Activated T-helper 1 cell treated with anti-CD3 and anti-CD28 coated beads, Interleukin-12 subunit alpha, Interleukin-12 subunit beta, Interleukin-2, Interleukin-4 antibody, amounts not matched to agents 30 ng/mL and 10 ng/mL and 1 ng/mL, durations not matched to agents 14 hours and 24 hours and 36 hours (primary cell): ENCODE measurements around the gene PDE3A. TPM values are rescaled to one million over a fixed set of nuclear protein-coding genes. Genes with fewer than 3 reads are reported as not detected.

Experiments used
- DNase-seq: peaks from one replicate; pipeline ENCODE4 v3.0.0; 2021; ENCODE audit warnings: low spot score
- H3K27ac Mint-ChIP-seq: one replicate; pipeline ENCODE4 v1.8.0; 2021; ENCODE audit warnings: mild to moderate bottlenecking, mixed read lengths
- H3K27me3 Mint-ChIP-seq: one replicate; pipeline ENCODE4 v1.8.0; 2022; ENCODE audit warnings: mild to moderate bottlenecking, moderate library complexity, mixed read lengths; ENCODE audit not compliant: insufficient read depth
- H3K36me3 Mint-ChIP-seq: one replicate; pipeline ENCODE4 v1.8.0; 2021; ENCODE audit warnings: low read depth, mixed read lengths
- H3K4me1 Mint-ChIP-seq: one replicate; pipeline ENCODE4 v1.8.0; 2021; ENCODE audit warnings: low read depth, mixed read lengths
- H3K4me3 Mint-ChIP-seq: one replicate; pipeline ENCODE4 v1.8.0; 2021; ENCODE audit warnings: mild to moderate bottlenecking, moderate library complexity, mixed read lengths
- H3K9me3 Mint-ChIP-seq: one replicate; pipeline ENCODE4 v1.8.0; 2021; ENCODE audit warnings: mixed read lengths
- intact Hi-C: fragments of 100-400 bp; cut with micrococcal nuclease; formaldehyde crosslinking; loops from one replicate; pipeline ENCODE4 v1.15.1; 2024
- total RNA-seq: library from RNA; stranded (reverse); gene quantifications from 2 replicates; pipeline ENCODE4 v1.2.3, GENCODE V29; 2022

The PDE3A gene
- total RNA-seq, 1 donor from 2014 or later = not detected

GRCh38 chr12:20415028-20415427 lies 46.7 kb downstream of the PDE3A start:
- Mint-ChIP-seq H3K4me1 (no peaks in the 10 kb centered on the region), H3K36me3 (no peaks in the 10 kb centered on the region), H3K9me3 (no peaks in the 10 kb centered on the region), H3K27ac (no peak overlapping the region), H3K4me3 (no peak overlapping the region), H3K27me3 (peaks cover 2% of the 10 kb centered on the region)
- intact Hi-C loops = no loop called here
- DNase-seq = no peak

- no peaks in the 10 kb centered on the region for H3K36me3 Mint-ChIP-seq
- no peaks in the 10 kb centered on the region for H3K9me3 Mint-ChIP-seq
- intact Hi-C loops = no loop called here
- H3K27me3 Mint-ChIP-seq = peaks cover 2% of the 10 kb centered on the region
- H3K27ac Mint-ChIP-seq = no peak overlapping the region
- H3K4me1 Mint-ChIP-seq = no peaks in the 10 kb centered on the region
- DNase-seq = no peak
- no peak overlapping the region for H3K4me3 Mint-ChIP-seq
Observed at GRCh38 chr12:20415641-20416040, 47.3 kb downstream of the PDE3A start.

DNA sequence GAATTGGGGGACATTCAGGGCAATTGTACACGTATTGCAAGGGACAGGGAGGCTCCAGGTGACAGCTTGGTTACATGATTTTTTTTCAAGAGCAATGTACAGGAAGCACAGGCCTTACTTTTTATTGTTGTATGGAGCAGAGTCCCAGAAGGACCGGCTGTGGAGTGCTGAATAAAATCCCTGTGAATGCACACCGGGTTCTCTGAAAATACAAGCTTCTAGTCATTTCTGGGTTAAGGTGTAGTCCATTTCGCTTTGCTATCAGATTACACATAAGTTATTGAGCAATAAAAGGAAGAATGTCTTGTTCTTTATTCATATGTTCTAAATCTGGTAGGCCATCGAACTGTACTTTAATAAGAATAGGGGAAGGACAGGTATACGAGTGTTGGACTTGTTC lies 52.2 kb downstream of the PDE3A start:
- Mint-ChIP-seq H3K27me3 (no peaks in the 10 kb centered on the region), H3K36me3 (no peaks in the 10 kb centered on the region), H3K4me1 (no peaks in the 10 kb centered on the region), H3K4me3 (no peak overlapping the region), H3K9me3 (no peaks in the 10 kb centered on the region), H3K27ac (no peak overlapping the region)
- intact Hi-C loops = no loop called here
- no peak for DNase-seq

DNA sequence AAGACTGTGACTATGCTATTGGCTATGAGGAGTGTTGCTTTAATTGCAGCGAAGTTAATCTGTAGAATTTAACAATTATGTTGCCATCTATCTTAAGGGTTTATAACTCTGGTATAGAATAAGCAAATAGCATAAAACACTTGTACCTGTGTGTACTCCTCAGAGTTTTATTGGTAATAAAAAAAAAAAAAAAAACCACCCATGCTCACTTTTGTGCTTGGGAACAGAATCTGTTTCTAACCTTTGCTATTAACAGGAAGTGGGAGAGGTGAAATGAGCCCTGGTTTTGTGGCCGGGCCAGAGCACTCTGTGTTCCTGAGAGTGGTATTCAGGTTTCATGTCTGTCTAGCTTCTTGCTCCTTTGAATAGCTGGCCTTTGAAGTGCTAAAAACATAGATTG lies 53.1 kb downstream of the PDE3A start:
- intact Hi-C loops = no loop called here
- no peak for DNase-seq
- no peak overlapping the region for H3K4me3 Mint-ChIP-seq
- H3K27me3 Mint-ChIP-seq = no peaks in the 10 kb centered on the region
- no peaks in the 10 kb centered on the region for H3K9me3 Mint-ChIP-seq
- H3K4me1 Mint-ChIP-seq = no peaks in the 10 kb centered on the region
- H3K36me3 Mint-ChIP-seq = no peaks in the 10 kb centered on the region
- no peak overlapping the region for H3K27ac Mint-ChIP-seq

DNA sequence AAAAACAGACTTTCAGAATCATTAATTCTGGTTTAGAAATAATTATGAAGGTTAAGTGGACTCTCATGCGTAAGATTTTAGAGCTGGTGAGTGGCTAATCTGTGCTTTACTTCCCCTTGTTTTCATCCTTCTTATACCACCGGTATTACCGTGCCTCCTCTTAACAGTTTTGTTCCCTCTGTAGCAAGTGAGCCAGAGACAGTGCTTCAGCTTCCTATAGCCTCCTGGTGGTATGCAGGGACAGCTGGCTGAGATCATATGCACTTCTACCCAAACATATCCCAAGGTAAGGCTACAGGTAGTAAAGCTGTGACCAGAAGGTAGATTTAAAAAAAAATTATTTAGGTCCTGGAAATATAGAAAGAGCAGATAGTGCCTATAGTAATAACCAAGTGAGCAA lies 55.2 kb downstream of the PDE3A start:
- no peaks in the 10 kb centered on the region for H3K36me3 Mint-ChIP-seq
- H3K27me3 Mint-ChIP-seq = no peaks in the 10 kb centered on the region
- H3K9me3 Mint-ChIP-seq = no peaks in the 10 kb centered on the region
- intact Hi-C loops = no loop called here
- no peak overlapping the region for H3K4me3 Mint-ChIP-seq
- H3K4me1 Mint-ChIP-seq = no peaks in the 10 kb centered on the region
- H3K27ac Mint-ChIP-seq = no peak overlapping the region
- no peak for DNase-seq

DNA sequence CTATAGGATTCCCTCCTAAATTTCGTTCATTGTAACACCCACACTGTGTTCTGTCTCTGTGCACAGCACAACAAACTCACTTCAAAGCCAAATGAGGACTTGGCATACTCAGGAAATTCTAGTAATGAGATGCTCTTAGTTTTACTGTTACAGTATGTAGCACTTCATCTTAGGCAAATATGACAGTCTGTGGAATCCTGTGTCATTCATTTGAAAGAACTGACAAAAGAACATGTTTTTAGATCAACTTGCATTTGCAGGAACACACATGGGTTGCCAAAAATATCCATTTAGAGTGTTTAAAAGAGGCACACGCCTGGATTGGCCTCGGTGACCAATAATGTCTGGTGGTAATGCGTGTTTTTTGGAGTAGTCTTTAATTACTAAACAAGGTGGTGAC lies 56.5 kb downstream of the PDE3A start:
- H3K9me3 Mint-ChIP-seq = no peaks in the 10 kb centered on the region
- intact Hi-C loops = no loop called here
- no peaks in the 10 kb centered on the region for H3K27me3 Mint-ChIP-seq
- H3K4me3 Mint-ChIP-seq = no peak overlapping the region
- no peaks in the 10 kb centered on the region for H3K4me1 Mint-ChIP-seq
- no peak overlapping the region for H3K27ac Mint-ChIP-seq
- DNase-seq = no peak
- H3K36me3 Mint-ChIP-seq = no peaks in the 10 kb centered on the region

DNA sequence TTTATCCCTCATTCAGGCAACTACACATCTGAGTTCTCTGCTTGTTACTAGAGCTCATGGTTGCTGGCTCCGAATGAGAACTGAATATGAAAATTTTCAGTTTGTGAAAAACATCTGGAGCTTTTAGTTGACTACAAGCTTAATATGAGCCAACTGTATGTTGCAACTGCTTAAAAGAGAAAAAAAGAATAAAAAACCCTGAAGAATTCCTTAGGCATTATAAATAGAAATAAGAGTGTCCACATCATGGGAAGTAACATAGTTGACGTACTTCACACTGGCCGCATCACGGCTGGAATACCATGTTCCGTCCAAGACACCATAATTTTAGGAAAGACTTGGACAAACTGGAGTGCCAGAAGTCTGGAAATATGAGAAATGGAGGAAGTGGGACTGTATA lies 57.9 kb downstream of the PDE3A start:
- Mint-ChIP-seq H3K9me3 (no peaks in the 10 kb centered on the region), H3K4me3 (no peak overlapping the region), H3K27ac (no peak overlapping the region), H3K4me1 (no peaks in the 10 kb centered on the region), H3K27me3 (no peaks in the 10 kb centered on the region), H3K36me3 (no peaks in the 10 kb centered on the region)
- DNase-seq = no peak
- intact Hi-C loops = no loop called here

- H3K4me1 Mint-ChIP-seq = no peaks in the 10 kb centered on the region
- no peaks in the 10 kb centered on the region for H3K27me3 Mint-ChIP-seq
- H3K27ac Mint-ChIP-seq = no peak overlapping the region
- H3K36me3 Mint-ChIP-seq = no peaks in the 10 kb centered on the region
- H3K9me3 Mint-ChIP-seq = no peaks in the 10 kb centered on the region
- no peak for DNase-seq
- intact Hi-C loops = no loop called here
- H3K4me3 Mint-ChIP-seq = no peak overlapping the region
Observed at GRCh38 chr12:20426957-20427356, 58.6 kb downstream of the PDE3A start.

DNA sequence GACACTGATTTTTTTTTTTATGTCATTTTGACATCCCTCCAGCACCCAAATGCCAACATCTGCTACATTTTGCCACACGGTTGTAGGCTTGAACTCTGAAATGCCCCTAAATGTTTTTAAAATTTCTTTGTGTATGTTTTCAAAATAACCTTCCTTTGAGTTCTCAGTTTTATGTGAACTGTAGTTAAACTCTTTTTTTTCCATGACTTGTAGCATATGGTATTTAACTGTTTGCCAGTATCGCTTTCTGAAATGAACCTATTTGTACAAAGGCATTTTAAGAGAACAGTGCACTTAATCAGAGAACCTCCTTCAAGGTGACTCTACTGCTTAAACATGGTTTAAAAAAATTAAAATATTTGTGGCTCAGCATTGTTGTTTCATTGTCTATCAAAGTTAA lies 61.5 kb downstream of the PDE3A start:
- intact Hi-C loops = no loop called here
- Mint-ChIP-seq H3K27me3 (no peaks in the 10 kb centered on the region), H3K9me3 (no peaks in the 10 kb centered on the region), H3K4me3 (no peak overlapping the region), H3K4me1 (no peaks in the 10 kb centered on the region), H3K27ac (no peak overlapping the region), H3K36me3 (no peaks in the 10 kb centered on the region)
- DNase-seq = no peak

DNA sequence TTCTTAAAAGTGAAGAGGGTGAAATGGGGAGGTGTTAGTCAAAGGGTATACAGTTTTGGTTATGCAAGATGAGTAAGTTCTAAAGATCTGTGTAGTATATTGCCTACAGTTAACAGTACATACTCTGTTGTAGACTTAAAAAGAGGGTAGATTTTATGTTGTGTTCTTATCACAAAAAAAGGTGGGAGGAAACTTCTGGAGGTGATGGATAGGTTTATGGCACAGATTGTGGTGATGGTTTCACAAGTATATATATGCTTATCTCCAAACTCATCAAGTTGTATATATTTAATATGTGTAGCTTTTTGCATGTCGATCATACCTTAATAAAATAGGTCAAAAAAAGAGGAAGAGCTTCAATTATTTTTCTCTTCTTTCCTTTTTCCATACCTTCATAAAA lies 64.0 kb downstream of the PDE3A start:
- Mint-ChIP-seq H3K36me3 (no peaks in the 10 kb centered on the region), H3K4me1 (no peaks in the 10 kb centered on the region), H3K27me3 (no peaks in the 10 kb centered on the region), H3K9me3 (no peaks in the 10 kb centered on the region), H3K27ac (no peak overlapping the region), H3K4me3 (no peak overlapping the region)
- intact Hi-C loops = no loop called here
- DNase-seq = no peak

DNA sequence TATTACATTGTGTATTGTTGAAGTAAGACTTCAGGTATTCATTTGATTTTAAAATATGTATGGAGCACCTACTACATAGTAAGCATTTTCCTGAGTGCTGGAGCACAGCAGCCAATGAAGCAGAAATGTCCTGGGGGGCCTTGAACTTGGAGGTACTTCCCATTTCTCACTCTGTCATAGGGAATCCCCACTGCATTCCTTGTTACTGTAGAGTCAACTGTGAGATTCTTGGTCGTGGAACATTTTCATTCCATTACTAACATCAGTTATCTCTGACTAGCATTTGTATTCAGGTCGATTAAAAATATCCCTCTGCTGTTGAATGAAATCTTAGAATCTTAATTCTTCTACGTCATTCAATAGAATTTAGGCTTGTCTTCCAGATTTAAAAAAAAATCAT lies 66.7 kb downstream of the PDE3A start:
- no peak overlapping the region for H3K27ac Mint-ChIP-seq
- no peaks in the 10 kb centered on the region for H3K4me1 Mint-ChIP-seq
- no peaks in the 10 kb centered on the region for H3K9me3 Mint-ChIP-seq
- no peaks in the 10 kb centered on the region for H3K36me3 Mint-ChIP-seq
- H3K27me3 Mint-ChIP-seq = no peaks in the 10 kb centered on the region
- H3K4me3 Mint-ChIP-seq = no peak overlapping the region
- intact Hi-C loops = no loop called here
- DNase-seq = no peak

- intact Hi-C loops = no loop called here
- no peak overlapping the region for H3K27ac Mint-ChIP-seq
- H3K36me3 Mint-ChIP-seq = no peaks in the 10 kb centered on the region
- H3K4me3 Mint-ChIP-seq = no peak overlapping the region
- DNase-seq = no peak
- H3K4me1 Mint-ChIP-seq = no peaks in the 10 kb centered on the region
- H3K9me3 Mint-ChIP-seq = no peaks in the 10 kb centered on the region
- no peaks in the 10 kb centered on the region for H3K27me3 Mint-ChIP-seq
Observed at GRCh38 chr12:20436316-20436715, 68.0 kb downstream of the PDE3A start.

GRCh38 chr12:20438299-20438779 lies 70.0 kb downstream of the PDE3A start:
- no peaks in the 10 kb centered on the region for H3K9me3 Mint-ChIP-seq
- H3K27ac Mint-ChIP-seq = no peak overlapping the region
- DNase-seq = no peak
- no peak overlapping the region for H3K4me3 Mint-ChIP-seq
- H3K36me3 Mint-ChIP-seq = no peaks in the 10 kb centered on the region
- H3K4me1 Mint-ChIP-seq = no peaks in the 10 kb centered on the region
- no peaks in the 10 kb centered on the region for H3K27me3 Mint-ChIP-seq
- intact Hi-C loops = no loop called here

GRCh38 chr12:20439626-20440025 lies 71.3 kb downstream of the PDE3A start:
- Mint-ChIP-seq H3K4me3 (no peak overlapping the region), H3K4me1 (no peaks in the 10 kb centered on the region), H3K9me3 (no peaks in the 10 kb centered on the region), H3K27ac (no peak overlapping the region), H3K36me3 (no peaks in the 10 kb centered on the region), H3K27me3 (no peaks in the 10 kb centered on the region)
- no peak for DNase-seq
- intact Hi-C loops = no loop called here
